OCI-M2 (cell line): ENCODE data around the gene SAP30BP.

Experiments
- DNase-seq: peaks from one replicate; lab custom pipeline; 2025; ENCODE audit not compliant: unreplicated experiment; lab: John Stamatoyannopoulos, UW

The SAP30BP gene

DNA sequence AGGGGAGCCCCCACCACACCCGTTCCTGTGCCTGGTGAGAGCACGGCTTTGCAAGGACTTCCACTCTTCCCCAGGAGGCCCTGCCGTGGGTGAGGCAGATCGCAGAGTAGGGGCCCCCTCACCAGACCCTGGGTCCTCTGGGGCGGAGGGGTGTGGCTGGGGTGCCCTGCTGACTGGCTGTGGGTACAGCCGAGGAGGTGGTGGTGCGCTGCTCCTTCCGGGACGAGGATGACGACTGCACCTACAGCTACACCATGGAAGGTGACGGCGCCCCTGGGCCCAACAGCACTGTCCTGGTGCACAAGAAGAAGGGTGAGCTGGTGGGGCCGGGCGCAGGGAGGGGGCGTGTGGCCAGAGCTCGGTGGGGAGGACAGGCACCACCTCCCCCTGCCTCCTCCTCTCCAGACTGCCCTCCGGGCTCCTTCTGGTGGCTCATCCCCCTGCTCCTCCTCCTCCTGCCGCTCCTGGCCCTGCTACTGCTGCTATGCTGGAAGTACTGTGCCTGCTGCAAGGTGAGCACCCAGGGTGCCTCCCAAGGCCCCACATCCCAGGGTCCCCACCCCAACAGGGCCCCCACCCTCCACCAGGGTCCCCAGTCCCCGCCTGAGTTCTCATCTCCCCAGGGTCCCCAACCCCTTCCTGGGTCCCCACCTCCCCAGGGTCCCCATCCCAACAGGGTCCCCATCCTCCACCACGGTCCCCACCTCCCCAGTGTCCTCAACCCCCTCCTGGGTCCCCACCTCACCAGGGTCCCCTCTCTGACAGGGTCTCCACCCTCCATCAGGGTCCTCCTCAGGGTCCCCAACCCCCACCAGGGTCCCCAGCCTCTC, 70.2 kb downstream of the SAP30BP start:
- DNase-seq = no peak

DNA sequence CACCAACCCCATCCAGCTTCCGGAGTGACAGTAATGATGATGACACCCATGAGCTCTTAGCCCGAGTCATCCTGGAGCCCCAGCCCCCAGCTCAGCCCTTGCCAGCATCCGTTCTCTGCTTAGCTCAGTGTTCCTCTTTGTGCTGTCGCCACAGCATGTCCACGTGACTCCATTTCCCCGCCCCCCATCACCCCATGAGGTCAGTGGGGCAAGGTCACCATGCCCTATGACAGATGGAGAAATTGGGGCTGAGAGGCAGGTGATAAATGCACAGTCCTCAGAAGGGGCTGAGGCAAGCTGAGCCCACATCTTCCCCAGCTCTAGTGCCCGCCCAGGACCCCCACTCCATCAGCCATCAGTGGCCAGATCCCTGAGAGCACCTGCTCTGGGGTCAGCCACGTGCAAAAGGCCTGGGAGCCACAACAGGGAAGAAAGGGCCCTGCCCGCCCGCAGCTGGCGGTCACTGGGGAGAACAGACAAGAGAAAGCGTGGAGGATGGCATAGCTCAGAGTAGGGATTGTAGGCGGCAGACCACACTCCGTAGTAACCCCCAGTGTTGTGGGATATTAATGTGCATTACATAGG, 71.2 kb downstream of the SAP30BP start:
- DNase-seq = no peak

GRCh38 chr17:75739174-75739573, 72.0 kb downstream of the SAP30BP start:
- no peak for DNase-seq

- no peak for DNase-seq
Observed at GRCh38 chr17:75739801-75740200, 72.7 kb downstream of the SAP30BP start.

DNA sequence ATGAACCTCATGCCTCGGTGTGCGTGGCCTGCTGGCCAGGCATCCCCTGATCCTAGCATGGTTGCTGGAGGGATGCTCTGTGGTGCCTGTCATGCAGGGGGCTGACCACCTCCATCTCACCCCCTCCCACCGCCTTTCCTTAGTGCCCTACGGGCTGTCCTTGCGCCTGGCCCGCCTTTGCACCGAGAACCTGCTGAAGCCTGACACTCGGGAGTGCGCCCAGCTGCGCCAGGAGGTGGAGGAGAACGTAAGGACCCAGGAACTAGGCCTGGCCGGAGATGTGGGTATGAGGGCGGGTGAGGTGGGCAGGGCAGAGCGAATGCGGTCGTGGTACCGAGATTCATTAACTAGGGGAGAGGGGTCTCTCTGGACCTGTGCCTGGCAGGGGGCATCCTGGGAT, 73.1 kb downstream of the SAP30BP start:
- DNase-seq = no peak

GRCh38 chr17:75740631-75741077, 73.5 kb downstream of the SAP30BP start:
- no peak for DNase-seq

DNA sequence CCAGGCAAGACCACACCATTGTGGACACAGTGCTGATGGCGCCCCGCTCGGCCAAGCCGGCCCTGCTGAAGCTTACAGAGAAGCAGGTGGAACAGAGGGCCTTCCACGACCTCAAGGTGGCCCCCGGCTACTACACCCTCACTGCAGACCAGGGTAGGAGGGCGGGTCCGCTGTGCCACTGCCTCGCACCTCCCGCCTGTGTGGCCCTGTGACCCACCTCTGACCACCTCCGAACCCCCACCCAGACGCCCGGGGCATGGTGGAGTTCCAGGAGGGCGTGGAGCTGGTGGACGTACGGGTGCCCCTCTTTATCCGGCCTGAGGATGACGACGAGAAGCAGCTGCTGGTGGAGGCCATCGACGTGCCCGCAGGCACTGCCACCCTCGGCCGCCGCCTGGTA, 75.2 kb downstream of the SAP30BP start:
- no peak for DNase-seq

DNA sequence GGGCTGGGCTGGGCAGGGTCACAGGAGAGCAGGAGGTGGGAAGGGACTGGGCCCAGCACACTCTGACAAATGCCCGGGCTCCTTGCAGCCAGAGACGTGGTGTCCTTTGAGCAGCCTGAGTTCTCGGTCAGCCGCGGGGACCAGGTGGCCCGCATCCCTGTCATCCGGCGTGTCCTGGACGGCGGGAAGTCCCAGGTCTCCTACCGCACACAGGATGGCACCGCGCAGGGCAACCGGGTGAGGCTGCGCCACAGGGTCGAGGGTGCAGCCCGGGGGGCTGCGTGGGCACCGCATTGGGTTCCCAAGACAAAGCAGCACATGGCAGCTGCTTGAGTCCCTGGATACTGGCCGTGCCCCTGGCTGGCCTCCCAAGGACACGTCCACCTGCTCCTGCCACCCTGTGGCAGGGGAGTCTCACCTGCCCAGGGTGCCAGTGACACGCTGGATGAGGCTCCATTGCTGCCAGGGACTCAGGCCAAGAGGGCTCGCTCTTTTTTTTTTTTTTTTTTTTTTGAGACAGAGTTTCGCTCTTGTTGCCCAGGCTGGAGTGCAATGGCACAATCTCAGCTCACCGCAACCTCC, 76.6 kb downstream of the SAP30BP start:
- DNase-seq = no peak

DNA sequence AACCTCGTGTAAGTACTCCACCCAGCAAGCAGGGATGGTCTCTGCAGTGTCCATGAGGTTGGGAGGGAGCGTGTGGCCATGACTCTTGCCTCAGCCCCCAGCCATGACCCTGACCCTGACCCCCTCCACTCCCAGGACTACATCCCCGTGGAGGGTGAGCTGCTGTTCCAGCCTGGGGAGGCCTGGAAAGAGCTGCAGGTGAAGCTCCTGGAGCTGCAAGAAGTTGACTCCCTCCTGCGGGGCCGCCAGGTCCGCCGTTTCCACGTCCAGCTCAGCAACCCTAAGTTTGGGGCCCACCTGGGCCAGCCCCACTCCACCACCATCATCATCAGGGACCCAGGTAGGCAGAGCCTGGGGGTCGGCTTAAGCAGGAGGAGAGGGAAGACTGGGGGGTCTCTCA, 81.6 kb downstream of the SAP30BP start:
- no peak for DNase-seq

- DNase-seq = peak; percentile 26
Observed at GRCh38 chr17:75749545-75750389, 82.6 kb downstream of the SAP30BP start.

DNA sequence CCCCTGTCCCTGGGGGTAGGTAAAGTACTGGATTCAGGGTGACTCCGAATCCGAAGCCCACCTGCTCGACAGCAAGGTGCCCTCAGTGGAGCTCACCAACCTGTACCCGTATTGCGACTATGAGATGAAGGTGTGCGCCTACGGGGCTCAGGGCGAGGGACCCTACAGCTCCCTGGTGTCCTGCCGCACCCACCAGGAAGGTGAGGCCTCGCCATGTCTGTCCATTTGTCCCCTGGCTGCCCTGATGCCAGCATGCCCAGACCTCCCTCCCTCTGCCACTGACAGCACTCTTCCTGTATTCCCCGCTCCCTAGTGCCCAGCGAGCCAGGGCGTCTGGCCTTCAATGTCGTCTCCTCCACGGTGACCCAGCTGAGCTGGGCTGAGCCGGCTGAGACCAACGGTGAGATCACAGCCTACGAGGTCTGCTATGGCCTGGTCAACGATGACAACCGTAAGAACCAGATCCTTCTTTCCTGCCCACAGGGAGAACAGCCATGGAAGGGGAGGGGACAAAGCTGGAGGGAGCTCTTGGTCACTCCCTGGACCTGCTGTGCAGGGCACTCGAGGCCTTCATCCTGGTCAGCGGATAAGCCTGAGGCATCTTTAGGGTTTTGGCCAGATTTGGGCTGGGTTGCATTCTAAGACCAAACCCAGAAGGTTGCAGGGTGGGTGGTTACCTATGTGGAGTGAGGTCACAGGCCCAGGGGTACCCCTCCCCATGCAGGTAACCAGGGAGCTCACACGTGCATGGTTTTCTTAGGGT, 83.7 kb downstream of the SAP30BP start:
- DNase-seq = no peak

- no peak for DNase-seq
Observed at GRCh38 chr17:75751676-75752404, 84.7 kb downstream of the SAP30BP start.

GRCh38 chr17:75752405-75752709, 85.2 kb downstream of the SAP30BP start:
- no peak for DNase-seq

GRCh38 chr17:75752802-75753513, 85.8 kb downstream of the SAP30BP start:
- DNase-seq = no peak

- DNase-seq = no peak
Observed at GRCh38 chr17:75753514-75754377, 86.6 kb downstream of the SAP30BP start.

DNA sequence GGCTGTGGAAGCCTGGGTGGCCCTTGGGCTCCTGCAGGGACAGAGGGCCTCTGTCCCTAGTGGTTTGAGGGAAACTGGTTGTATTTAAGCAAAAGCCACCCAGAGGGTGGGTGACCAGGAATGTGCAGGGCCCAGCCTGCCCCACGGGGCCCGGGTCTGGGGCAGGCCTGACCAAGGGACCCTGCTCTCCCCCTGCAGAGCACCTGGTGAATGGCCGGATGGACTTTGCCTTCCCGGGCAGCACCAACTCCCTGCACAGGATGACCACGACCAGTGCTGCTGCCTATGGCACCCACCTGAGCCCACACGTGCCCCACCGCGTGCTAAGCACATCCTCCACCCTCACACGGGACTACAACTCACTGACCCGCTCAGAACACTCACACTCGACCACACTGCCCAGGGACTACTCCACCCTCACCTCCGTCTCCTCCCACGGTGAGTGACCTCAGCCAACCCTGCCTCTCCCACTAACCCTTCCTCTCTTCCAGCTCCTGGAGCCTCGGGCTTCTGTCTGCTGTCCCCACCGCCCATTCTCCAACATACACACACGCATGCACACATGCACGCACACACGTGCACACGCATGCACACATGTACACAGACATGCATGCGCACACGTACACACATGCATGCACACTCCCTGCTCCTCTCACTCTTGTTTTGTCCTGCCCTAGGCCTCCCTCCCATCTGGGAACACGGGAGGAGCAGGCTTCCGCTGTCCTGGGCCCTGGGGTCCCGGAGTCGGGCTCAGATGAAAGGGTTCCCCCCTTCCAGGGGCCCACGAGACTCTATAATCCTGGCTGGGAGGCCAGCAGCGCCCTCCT, 87.5 kb downstream of the SAP30BP start:
- no peak for DNase-seq

DNA sequence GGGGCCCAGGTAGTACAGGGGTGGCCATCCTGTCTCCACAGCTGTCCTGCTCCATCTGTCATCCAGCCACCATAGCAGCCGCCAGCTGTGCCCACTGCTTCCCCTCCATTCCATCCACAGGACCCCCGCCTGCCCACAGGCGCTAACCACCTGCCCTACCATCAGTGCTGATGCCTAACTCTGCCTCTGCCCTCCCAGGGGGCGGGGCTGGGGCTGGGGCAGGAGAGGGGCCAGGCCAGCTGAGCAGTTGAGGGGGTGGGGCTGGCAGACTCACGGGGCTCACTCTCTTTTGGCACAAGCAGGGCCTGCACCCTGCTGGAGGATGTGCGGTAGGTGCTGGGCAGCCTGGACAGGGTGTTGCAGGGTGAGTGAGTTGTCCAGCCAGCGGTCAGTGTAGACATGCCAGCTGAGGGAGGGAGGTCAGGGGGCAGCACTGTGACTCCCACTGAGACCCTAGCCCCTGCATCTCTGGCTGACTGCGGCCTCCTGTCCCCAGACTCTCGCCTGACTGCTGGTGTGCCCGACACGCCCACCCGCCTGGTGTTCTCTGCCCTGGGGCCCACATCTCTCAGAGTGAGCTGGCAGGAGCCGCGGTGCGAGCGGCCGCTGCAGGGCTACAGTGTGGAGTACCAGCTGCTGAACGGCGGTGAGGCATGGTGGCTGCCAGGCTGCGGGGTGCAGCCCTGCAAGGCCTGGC, 88.2 kb downstream of the SAP30BP start:
- no peak for DNase-seq
